IMR-90 (cell line): ENCODE results near the gene NDUFS3. TPM values are rescaled to one million over a fixed set of nuclear protein-coding genes. Genes with fewer than 3 reads are reported as not detected.

Source experiments
- ATAC-seq: fragments of 200-7000 bp; cut with Tn5 transposase; 2 replicates; pipeline ENCODE4 v1.9.1; 2020; ENCODE audit warnings: low read depth, mild to moderate bottlenecking, moderate library complexity
- BruUV-seq: library from RNA; stranded (reverse); fragments of 400-500 nt; replicated peaks from 2 replicates; lab custom pipeline; 2021; lab: Mats Ljungman, UMichigan
- CTCF ChIA-PET: fragments of 300-600 bp; formaldehyde crosslinking; extraction: SDS; loops from one replicate; lab custom pipeline; 2021; ENCODE audit warnings: antibody characterized with exemption; lab: Yijun Ruan, JAX
- POLR2A ChIA-PET: fragments of 300-600 bp; sonication (Branson Sonifier 250); formaldehyde crosslinking; loops from one replicate; lab custom pipeline; 2022; ENCODE audit warnings: antibody characterized with exemption; ENCODE audit not compliant: unreplicated experiment; lab: Charles Lee
- DNase-seq: peaks from one replicate; pipeline ENCODE4 v3.0.0; 2013
- H2AFZ ChIP-seq: replicated peaks from 2 replicates; pipeline ENCODE3; 2013; ENCODE audit warnings: low read length, mild to moderate bottlenecking; ENCODE audit not compliant: poor library complexity
- H2AK5ac ChIP-seq: 2 replicates; pipeline ENCODE4 v1.6.1; 2013; ENCODE audit warnings: low read depth, low read length, inconsistent platforms
- H2AK9ac ChIP-seq: replicated peaks from 2 replicates; pipeline ENCODE3; 2013; ENCODE audit warnings: mild to moderate bottlenecking, low read depth, low read length, moderate library complexity; ENCODE audit not compliant: poor library complexity
- H2BK120ac ChIP-seq: 2 replicates; pipeline ENCODE4 v1.6.1; 2013; ENCODE audit warnings: low read depth, low read length, inconsistent platforms
- H2BK15ac ChIP-seq: 3 replicates; pipeline ENCODE4 v1.6.1; 2013; ENCODE audit warnings: low read depth, low read length, inconsistent platforms
- H2BK20ac ChIP-seq: 2 replicates; pipeline ENCODE4 v1.6.1; 2013; ENCODE audit warnings: low read depth, mild to moderate bottlenecking, inconsistent platforms, low read length, moderate library complexity
- H2BK5ac ChIP-seq: 2 replicates; pipeline ENCODE4 v1.6.1; 2013; ENCODE audit warnings: mild to moderate bottlenecking, low read depth, low read length, inconsistent platforms; ENCODE audit not compliant: poor library complexity, severe bottlenecking
- H3K14ac ChIP-seq: replicated peaks from 2 replicates; pipeline ENCODE4 v1.6.1; 2013; ENCODE audit warnings: low read depth, low read length, inconsistent platforms
- H3K18ac ChIP-seq: 2 replicates; pipeline ENCODE4 v1.6.1; 2013; ENCODE audit warnings: low read depth, low read length, control low read depth
- H3K23ac ChIP-seq: 2 replicates; pipeline ENCODE4 v1.6.1; 2013; ENCODE audit warnings: low read depth, low read length, inconsistent platforms
- H3K27ac ChIP-seq: 2 replicates; pipeline ENCODE4 v1.5.1; 2013; ENCODE audit warnings: mild to moderate bottlenecking, control low read depth, low read length; ENCODE audit not compliant: insufficient read depth
- H3K27me3 ChIP-seq: 2 replicates; pipeline ENCODE4 v1.6.1; 2013; ENCODE audit warnings: low read length; ENCODE audit not compliant: control insufficient read depth, insufficient read depth
- H3K36me3 ChIP-seq: 2 replicates; pipeline ENCODE4 v1.6.1; 2013; ENCODE audit warnings: low read length, mixed read lengths; ENCODE audit not compliant: control insufficient read depth, insufficient read depth
- H3K4ac ChIP-seq: 2 replicates; pipeline ENCODE4 v1.6.1; 2013; ENCODE audit warnings: low read depth, low read length, inconsistent platforms
- H3K4me1 ChIP-seq: 2 replicates; pipeline ENCODE4 v1.6.1; 2013; ENCODE audit warnings: low read length, mixed read lengths; ENCODE audit not compliant: control insufficient read depth, insufficient read depth
- H3K4me2 ChIP-seq: 2 replicates; pipeline ENCODE4 v1.6.1; 2013; ENCODE audit warnings: low read depth, mild to moderate bottlenecking, control low read depth, low read length, moderate library complexity
- H3K4me3 ChIP-seq: 2 replicates; pipeline ENCODE4 v1.5.1; 2013; ENCODE audit warnings: low read depth, mild to moderate bottlenecking, control low read depth, low read length, moderate library complexity; ENCODE audit not compliant: insufficient read depth
- H3K56ac ChIP-seq: 2 replicates; pipeline ENCODE4 v1.6.1; 2013; ENCODE audit warnings: low read length, inconsistent platforms; ENCODE audit not compliant: insufficient read depth; ENCODE audit errors: extremely low read depth
- H3K79me1 ChIP-seq, 2 experiments: 2 replicates each; pipeline ENCODE4 v1.6.1; 2013; ENCODE audit warnings: low read length in 2 of 2, inconsistent platforms in 1 of 2, low read depth in 1 of 2
- H3K9ac ChIP-seq: 2 replicates; pipeline ENCODE4 v1.6.1; 2013; ENCODE audit warnings: low read depth, low read length, control low read depth
- H3K9me1 ChIP-seq: 2 replicates; pipeline ENCODE4 v1.6.1; 2013; ENCODE audit warnings: low read length, inconsistent platforms; ENCODE audit not compliant: insufficient read depth
- H3K9me3 ChIP-seq: 2 replicates; pipeline ENCODE4 v1.6.1; 2013; ENCODE audit warnings: low read length; ENCODE audit not compliant: control insufficient read depth, insufficient read depth
- H4K20me1 ChIP-seq: 2 replicates; pipeline ENCODE4 v1.6.1; 2013; ENCODE audit warnings: low read length, inconsistent platforms; ENCODE audit not compliant: insufficient read depth
- H4K5ac ChIP-seq: 2 replicates; pipeline ENCODE4 v1.6.1; 2013; ENCODE audit warnings: mild to moderate bottlenecking, low read depth, low read length, control low read depth
- H4K8ac ChIP-seq, 2 experiments: 2 replicates each; pipeline ENCODE4 v1.6.1; 2013; ENCODE audit warnings: low read depth in 2 of 2, low read length in 2 of 2, control low read depth in 1 of 2, inconsistent platforms in 1 of 2
- H4K91ac ChIP-seq: 2 replicates; pipeline ENCODE4 v1.6.1; 2013; ENCODE audit warnings: low read depth, low read length, inconsistent platforms; ENCODE audit not compliant: insufficient read depth
- FOS ChIP-seq: fragments of 150-350 bp; IDR thresholded peaks from 2 replicates; pipeline ENCODE4 v1.6.1; 2016; ENCODE audit warnings: low read depth, low read length
- MXI1 ChIP-seq: IDR thresholded peaks from 2 replicates; pipeline ENCODE4 v1.6.1; 2012; ENCODE audit warnings: low read depth, mild to moderate bottlenecking, low read length, moderate library complexity, borderline replicate concordance
- NFE2L2 ChIP-seq: fragments of 150-350 bp; IDR thresholded peaks from 2 replicates; pipeline ENCODE4 v1.6.1; 2016; ENCODE audit warnings: low read depth, mild to moderate bottlenecking, low read length
- WGBS, 2 experiments: methylation state at CpG; one replicate each; pipeline versions ENCODE4 v1.1.5 to v1.1.7; 2013; ENCODE audit warnings: missing lambda C conversion rate in 2 of 2; ENCODE audit not compliant: insufficient read length in 1 of 2; ENCODE audit errors: extremely low coverage in 2 of 2; 5-methylcytosine and 5-hydroxymethylcytosine counted together
- dilution Hi-C: fragments of 300-500 bp; cut with HindIII; formaldehyde crosslinking; loops from one replicate; pipeline ENCODE4 v1.14.3; 2018; ENCODE audit warnings: low sequenced_read_pairs; ENCODE audit not compliant: unreplicated experiment
- in situ Hi-C: fragments of 300-500 bp; cut with MboI; formaldehyde crosslinking; loops from 3 replicates; pipeline ENCODE4 v1.14.3; 2019; ENCODE audit warnings: low sequenced_read_pairs, inconsistent platforms, mixed read lengths
- intact Hi-C: fragments of 100-400 bp; cut with micrococcal nuclease; formaldehyde crosslinking; loops from 2 replicates; pipeline ENCODE4 v1.10.0; 2022
- polyA plus RNA-seq, 3 experiments: library from polyadenylated mRNA; depleted of rRNA; stranded (reverse); fragments of >200 nt; gene quantifications; 2 replicates each; pipeline ENCODE4 v1.2.3, GENCODE V29; 2012; ENCODE audit warnings: low replicate concordance in 1 of 3
- total RNA-seq: library from RNA; depleted of rRNA; stranded (reverse); fragments of >200 nt; gene quantifications from 2 replicates; pipeline ENCODE4 v1.2.3, GENCODE V29; 2012
- TF ChIP-seq, protein P1 (sequence below): fragments of 150-350 bp; IDR thresholded peaks from 2 replicates; pipeline ENCODE4 v1.6.1; 2017; ENCODE audit warnings: mild to moderate bottlenecking, antibody characterized with exemption, low read length, low read depth

NDUFS3 gene
- total and polyA plus RNA-seq, 2 of the 4 experiments (the other 2 are of a cell fraction): 77.1 to 108 TPM

DNA sequence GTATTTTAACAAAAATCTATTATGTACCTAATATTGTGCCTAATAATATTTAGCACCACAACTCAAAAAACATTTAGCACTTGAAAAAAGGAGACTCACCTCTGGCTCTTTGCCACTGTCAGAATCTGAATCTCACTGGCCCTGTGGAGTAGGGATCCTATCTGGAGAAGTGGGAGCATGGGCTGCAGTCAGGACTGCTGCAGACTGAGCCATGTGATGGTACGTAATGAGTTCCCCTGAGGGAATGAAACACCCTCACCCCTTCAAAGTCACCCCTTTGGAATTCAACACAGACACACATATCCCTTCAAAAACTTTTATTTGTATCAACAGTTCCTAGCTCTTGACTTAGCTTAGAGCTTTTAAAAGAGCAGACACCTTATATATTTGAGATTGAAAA is 7.0 kb upstream of the NDUFS3 start:
- Histone ChIP-seq H4K91ac (no peak overlapping the region), H2BK15ac (no peak overlapping the region), H2AFZ (no peak overlapping the region), H3K9me1 (peaks cover 9% of the 10 kb centered on the region), H3K4me3 (no peak overlapping the region), H3K27ac (no peak overlapping the region), H3K27me3 (no peaks in the 10 kb centered on the region), H3K4me1 (peaks cover 6% of the 10 kb centered on the region), H3K18ac (no peak overlapping the region), H3K4ac (no peak overlapping the region), H3K23ac (no peak overlapping the region), H4K8ac (no peak overlapping the region), H3K9ac (no peak overlapping the region), H3K4me2 (no peak overlapping the region), H4K5ac (no peak overlapping the region), H2AK9ac (no peak overlapping the region), H2BK20ac (no peak overlapping the region), H4K20me1 (peaks cover 13% of the 10 kb centered on the region; the same call in 1 of the 2 replicates), H2AK5ac (no peak overlapping the region), H3K56ac (no peak overlapping the region), H3K14ac (no peak overlapping the region), H3K9me3 (no peaks in the 10 kb centered on the region), H3K36me3 (peaks cover 28% of the 10 kb centered on the region), H2BK5ac (peak overlapping the region; percentile 80), H2BK120ac (no peak overlapping the region), H3K79me1 (peaks cover 28 to 54% of the 10 kb centered on the region in 2 experiments)
- TF ChIP-seq, protein P1, sequence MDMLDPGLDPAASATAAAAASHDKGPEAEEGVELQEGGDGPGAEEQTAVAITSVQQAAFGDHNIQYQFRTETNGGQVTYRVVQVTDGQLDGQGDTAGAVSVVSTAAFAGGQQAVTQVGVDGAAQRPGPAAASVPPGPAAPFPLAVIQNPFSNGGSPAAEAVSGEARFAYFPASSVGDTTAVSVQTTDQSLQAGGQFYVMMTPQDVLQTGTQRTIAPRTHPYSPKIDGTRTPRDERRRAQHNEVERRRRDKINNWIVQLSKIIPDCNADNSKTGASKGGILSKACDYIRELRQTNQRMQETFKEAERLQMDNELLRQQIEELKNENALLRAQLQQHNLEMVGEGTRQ: peak; percentile 81
- TF ChIP-seq FOS: peak; percentile 36; the same call in 1 of the 2 replicates
- TF ChIP-seq NFE2L2: no peak
- TF ChIP-seq MXI1: peak; percentile 70
- CTCF ChIA-PET: interaction anchor here (0.9 kb wide), 1 partner anchor 20 kb away, joined by 7 read pairs; no protein-coding TSS in a partner anchor
- POLR2A ChIA-PET: no interaction called here
- peak; percentile 85 for DNase-seq
- WGBS, 2 experiments: no CpG with 5 or more reads among the region's 1 CpG
- dilution Hi-C loops (no loop called here), intact Hi-C loops (no loop called here), in situ Hi-C loops (no loop called here)
- peak; percentile 96 for ATAC-seq
- no TSS peak for BruUV-seq
